Small intestine (tissue), 7 donors: ENCODE measurements around the gene UBB. TPM values are rescaled to one million over a fixed set of nuclear protein-coding genes. Genes with fewer than 3 reads are reported as not detected.
"Not testable (repeated sequence)": the region's sequence is repeated elsewhere in the genome, so short reads cannot be mapped to it uniquely, and the experiment has no call there.

ENCODE experiments used
- DNase-seq, 2 donors: peaks; one replicate each; pipeline versions ENCODE4 v3.0.0 to v3.0.0-alpha.2; 2013
- FAIRE-seq: peaks from 2 replicates; lab custom pipeline; 2012; peaks lifted over from hg19 to GRCh38; lab: Jason Lieb, UNC
- H3K27ac ChIP-seq, 3 donors: one replicate each; pipeline ENCODE4 v1.5.1; 2013; ENCODE audit warnings: low read length in 2 of 3, mild to moderate bottlenecking in 2 of 3, control low read depth in 1 of 3, inconsistent platforms in 1 of 3, low read depth in 1 of 3, moderate library complexity in 1 of 3
- H3K27me3 ChIP-seq, 3 donors: one replicate each; pipeline ENCODE4 v1.6.1; 2013; ENCODE audit warnings: low read length in 3 of 3, inconsistent platforms in 1 of 3; ENCODE audit not compliant: control insufficient read depth in 3 of 3, insufficient read depth in 3 of 3
- H3K36me3 ChIP-seq, 3 donors: one replicate each; pipeline ENCODE4 v1.6.1; 2013; ENCODE audit warnings: low read length in 3 of 3, inconsistent platforms in 1 of 3, low read depth in 1 of 3, mild to moderate bottlenecking in 1 of 3, moderate library complexity in 1 of 3; ENCODE audit not compliant: control insufficient read depth in 3 of 3, insufficient read depth in 2 of 3
- H3K4me1 ChIP-seq, 3 donors: one replicate each; pipeline ENCODE4 v1.6.1; 2013; ENCODE audit warnings: low read length in 2 of 3, inconsistent platforms in 1 of 3, low read depth in 1 of 3, mild to moderate bottlenecking in 1 of 3, moderate library complexity in 1 of 3; ENCODE audit not compliant: control insufficient read depth in 3 of 3, insufficient read depth in 2 of 3
- H3K4me3 ChIP-seq, 3 donors: one replicate each; pipeline ENCODE4 v1.5.1; 2013; ENCODE audit warnings: low read length in 3 of 3, control low read depth in 1 of 3, inconsistent platforms in 1 of 3, low read depth in 1 of 3, mild to moderate bottlenecking in 1 of 3, moderate library complexity in 1 of 3
- H3K9me3 ChIP-seq, 2 donors: one replicate each; pipeline ENCODE4 v1.6.1; 2013; ENCODE audit warnings: low read depth in 1 of 2, low read length in 1 of 2; ENCODE audit not compliant: control insufficient read depth in 2 of 2, insufficient read depth in 1 of 2
- WGBS, 3 donors: extraction: QIAGEN DNeasy Blood & Tissue Kit; methylation state at CpG; one replicate each; pipeline ENCODE4 v1.1.7; 2013; 5-methylcytosine and 5-hydroxymethylcytosine counted together
- polyA plus RNA-seq, 4 donors: library from polyadenylated mRNA; stranded (reverse) in 3 of 4; unstranded in 1 of 4; fragments of 200-250 nt in 3 of 4; fragments of 120-200 nt in 1 of 4; gene quantifications; one replicate each; pipeline versions ENCODE4 v1.2.1 to v1.2.3, GENCODE V29; 2013
- donor health status: healthy with polysubstance abuse.
- donor health status: control.
- donor health status: control.
- donor health status: Bipolar disorder and iron deficiency.
- donor health status: healthy.

The UBB gene
- polyA plus RNA-seq, 4 donors: 1,011 to 2,335 (median 1,850) TPM

DNA sequence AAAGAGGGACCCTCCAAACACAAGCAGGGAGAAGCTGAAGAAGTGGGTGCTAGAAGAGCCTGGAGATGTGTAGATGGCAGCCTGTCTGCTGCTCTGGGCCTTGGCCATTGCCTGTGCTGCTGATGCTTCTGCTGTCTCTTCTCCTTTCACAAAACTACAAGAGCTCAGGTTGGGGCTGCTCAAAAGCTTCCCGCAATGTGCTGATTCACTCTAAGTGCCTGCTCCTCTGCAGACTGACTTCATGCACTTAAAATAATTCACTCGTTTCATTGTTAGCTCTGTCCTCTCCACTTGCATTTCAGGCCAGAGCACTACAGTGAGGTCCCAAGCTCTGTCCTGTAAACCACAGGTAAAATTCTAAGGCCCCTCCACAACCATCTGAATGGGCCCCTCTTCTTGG is 15.8 kb downstream of the UBB start:
- not testable (repeated sequence) for H3K4me1 ChIP-seq, H3K27ac ChIP-seq, FAIRE-seq, DNase-seq, H3K9me3 ChIP-seq, H3K36me3 ChIP-seq, H3K27me3 ChIP-seq, H3K4me3 ChIP-seq
- 74 to 94% (median 93%) methylated on average over 2 of the region's 2 CpGs for WGBS, 3 donors

GRCh38 chr17:16398270-16399267 is 17.7 kb downstream of the UBB start:
- no peaks in the 10 kb centered on the region for H3K4me1 ChIP-seq
- 59 to 75% (median 63%) methylated on average over 8 to 9 of the region's 9 CpGs for WGBS, 3 donors
- H3K27me3 ChIP-seq: no peaks in the 10 kb centered on the region
- H3K36me3 ChIP-seq: no peaks in the 10 kb centered on the region
- no peak overlapping the region for H3K4me3 ChIP-seq
- DNase-seq: no peak
- FAIRE-seq: no peak
- no peaks in the 10 kb centered on the region for H3K9me3 ChIP-seq
- no peak overlapping the region for H3K27ac ChIP-seq

DNA sequence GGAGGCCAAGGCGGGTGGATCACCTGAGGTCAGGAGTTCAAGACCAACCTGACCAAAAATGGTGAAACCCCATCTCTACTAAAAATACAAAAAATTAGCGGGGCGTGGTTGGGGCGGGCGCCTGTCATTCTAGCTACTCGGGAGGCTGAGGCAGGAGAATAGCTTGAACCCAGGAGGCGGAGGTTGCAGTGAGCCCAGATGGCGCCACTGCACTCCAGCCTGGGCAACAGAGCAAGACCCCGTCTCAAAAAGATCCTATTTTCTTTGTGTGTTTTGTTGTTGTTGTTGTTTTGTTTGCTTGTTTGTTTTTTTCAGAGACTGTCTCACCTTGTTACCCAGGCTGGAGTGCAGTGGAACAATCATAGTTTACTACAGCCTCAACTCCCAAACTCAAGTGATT is 23.0 kb downstream of the UBB start:
- not testable (repeated sequence) for H3K27ac ChIP-seq, H3K9me3 ChIP-seq, H3K4me3 ChIP-seq, H3K4me1 ChIP-seq, H3K27me3 ChIP-seq, FAIRE-seq, DNase-seq, H3K36me3 ChIP-seq
- WGBS, 3 donors: 90 to 98% (median 94%) methylated on average over 9 of the region's 9 CpGs

DNA sequence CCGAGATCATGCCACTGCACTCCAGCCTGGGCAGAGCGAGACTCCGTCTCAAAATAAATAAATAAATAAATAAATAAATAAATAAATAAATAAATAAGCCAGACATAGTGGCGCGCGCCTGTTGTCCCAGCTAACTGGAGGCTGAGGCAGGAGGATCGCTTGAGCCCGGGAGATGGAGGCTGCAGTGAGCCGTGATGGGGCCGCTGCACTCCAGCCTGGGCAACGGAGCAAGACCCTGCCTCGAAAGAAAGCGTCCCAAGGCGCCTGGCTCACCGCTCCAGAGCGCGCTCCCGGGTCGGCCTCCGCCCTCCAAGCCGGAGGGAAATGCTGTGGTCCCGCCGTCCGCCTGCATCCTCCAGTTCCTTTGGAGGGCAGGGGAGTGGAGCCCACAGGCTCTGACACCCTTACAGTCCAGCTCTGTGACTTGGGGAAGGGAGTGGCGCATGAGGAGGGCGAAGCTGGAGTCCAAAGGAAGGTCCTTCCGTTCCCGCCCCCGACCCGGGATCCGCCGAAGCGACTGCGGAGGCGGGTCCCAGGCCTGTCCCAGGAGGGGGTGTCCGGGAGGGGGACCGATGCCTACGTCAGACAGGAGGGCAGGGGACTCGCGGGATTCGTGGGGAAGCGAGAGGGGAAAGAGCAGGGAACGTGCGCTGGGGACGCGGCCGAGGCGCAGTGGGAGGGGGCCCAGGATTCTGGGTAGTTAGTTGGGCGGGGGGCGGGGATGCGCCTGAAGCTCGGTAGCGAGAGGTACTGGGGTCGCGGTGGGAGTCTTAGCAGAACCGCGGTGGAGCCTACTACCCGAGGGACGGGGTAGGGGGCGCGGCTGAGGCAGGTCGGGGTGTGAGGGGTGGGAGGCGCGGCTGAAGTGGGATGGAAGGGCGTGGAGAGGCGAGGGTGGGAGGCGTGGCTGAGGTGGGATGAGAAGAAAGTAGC is 26.1 kb downstream of the UBB start:
- no peaks in the 10 kb centered on the region for H3K9me3 ChIP-seq
- H3K36me3 ChIP-seq: no peaks in the 10 kb centered on the region
- H3K27me3 ChIP-seq: peaks cover 0 to 3% (median 0%) of the 10 kb centered on the region in 3 donors
- 7 to 8% (median 7%) methylated on average over 57 to 67 of the region's 67 CpGs for WGBS, 3 donors
- H3K4me1 ChIP-seq: peaks cover 0 to 8% (median 3%) of the 10 kb centered on the region in 3 donors
- H3K27ac ChIP-seq: peak overlapping the region in 2 of 3 donors; percentile 18 to 33
- H3K4me3 ChIP-seq: peak overlapping the region; percentile 23 to 54 (median 50)
- FAIRE-seq (no peak), DNase-seq (peak; percentile 45 to 72)

DNA sequence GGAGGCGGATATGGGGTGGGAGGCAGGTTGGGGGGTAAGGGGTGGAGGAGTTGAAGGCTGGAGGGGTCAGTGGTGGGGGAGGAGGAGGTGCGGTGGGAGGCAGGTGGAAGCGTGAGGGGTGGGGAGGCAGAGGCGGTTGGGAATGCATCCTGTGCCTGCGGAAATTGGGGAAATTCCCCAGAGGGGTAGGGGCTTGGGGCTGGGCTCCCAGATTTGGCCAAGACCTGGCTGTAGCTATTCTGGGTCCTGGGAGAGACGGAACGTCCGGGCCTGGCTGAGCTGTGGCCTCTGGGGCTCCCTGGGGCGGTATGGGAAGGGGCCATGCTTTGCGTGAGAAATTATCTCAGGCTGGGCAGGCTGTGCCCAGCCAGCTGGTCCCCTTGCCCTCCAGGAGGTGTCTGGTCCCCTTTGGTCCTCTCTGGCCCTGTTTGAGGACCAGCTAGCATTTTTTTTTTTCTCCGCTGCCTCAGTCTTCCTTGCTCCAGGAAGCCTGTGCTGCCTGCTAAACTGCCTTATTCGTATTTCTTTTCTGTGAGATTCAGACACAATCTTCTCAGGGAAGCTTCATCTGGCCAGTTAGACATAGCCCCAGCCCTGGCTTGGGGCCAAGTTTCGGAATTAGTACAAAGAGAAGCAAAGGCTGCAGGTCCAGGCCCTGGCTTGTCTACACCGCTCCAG is 27.2 kb downstream of the UBB start:
- Histone ChIP-seq H3K27me3 (peaks cover 0 to 3% (median 0%) of the 10 kb centered on the region in 3 donors), H3K9me3 (no peaks in the 10 kb centered on the region), H3K4me3 (no peak overlapping the region), H3K36me3 (no peaks in the 10 kb centered on the region), H3K27ac (peak overlapping the region in 2 of 3 donors; percentile 19 to 83), H3K4me1 (peaks cover 0 to 8% (median 3%) of the 10 kb centered on the region in 3 donors)
- 25 to 32% (median 31%) methylated on average over 11 to 14 of the region's 14 CpGs for whole genome bisulfite sequencing, 3 donors
- FAIRE-seq (no peak), DNase-seq (peak; percentile 58 to 75)

DNA sequence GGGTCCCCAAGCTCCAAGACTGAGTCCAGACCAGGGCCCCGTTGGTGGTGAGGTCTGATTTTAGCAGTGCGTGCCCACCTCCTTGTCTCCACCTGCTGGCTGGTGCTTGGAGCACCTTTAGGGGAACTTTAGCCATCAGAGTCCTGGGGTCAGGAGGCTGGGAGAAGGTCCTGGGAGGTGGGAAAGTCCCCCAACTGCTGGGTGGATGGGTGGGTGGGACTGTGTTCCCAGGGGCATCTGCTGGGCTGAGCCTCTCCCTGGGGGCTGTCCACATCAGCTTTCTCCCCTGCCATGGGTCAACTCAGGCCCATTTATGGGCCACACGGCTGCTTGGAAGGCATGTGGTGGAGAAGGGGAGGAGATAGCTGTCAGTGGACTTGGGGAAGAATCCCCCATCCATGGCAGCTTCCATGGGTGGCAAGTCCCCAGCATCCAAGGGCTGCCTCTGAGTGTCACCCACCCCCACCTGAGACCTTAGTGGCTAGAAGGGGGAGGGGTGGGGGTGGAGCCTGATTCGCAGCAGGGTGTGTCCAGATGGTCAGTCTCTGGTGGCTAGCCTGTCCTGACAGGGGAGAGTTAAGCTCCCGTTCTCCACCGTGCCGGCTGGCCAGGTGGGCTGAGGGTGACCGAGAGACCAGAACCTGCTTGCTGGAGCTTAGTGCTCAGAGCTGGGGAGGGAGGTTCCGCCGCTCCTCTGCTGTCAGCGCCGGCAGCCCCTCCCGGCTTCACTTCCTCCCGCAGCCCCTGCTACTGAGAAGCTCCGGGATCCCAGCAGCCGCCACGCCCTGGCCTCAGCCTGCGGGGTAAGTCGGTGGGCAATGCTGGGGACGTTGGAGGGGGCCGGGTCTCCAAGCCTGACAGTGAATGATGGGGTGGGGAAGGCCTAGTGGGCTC is 34.4 kb downstream of the UBB start, which contains the start of gene TRPV2:
Gene TRPV2 (plus strand): TSS at position 541 of the 894 bp plus-strand sequence. CDS start 2,098 bp downstream, outside the sequence.
- Histone ChIP-seq H3K27me3 (no peaks in the 10 kb centered on the region), H3K36me3 (peaks cover 0 to 12% (median 0%) of the 10 kb centered on the region in 3 donors), H3K9me3 (no peaks in the 10 kb centered on the region), H3K27ac (peak within 1 kb of the TSS in 2 of 3 donors; percentile 82 to 99), H3K4me1 (peaks cover 0 to 20% (median 10%) of the 10 kb centered on the region in 3 donors), H3K4me3 (peak within 1 kb of the TSS; percentile 37 to 58 (median 57))
- WGBS, 3 donors: 23 to 55% (median 55%) methylated on average over 18 to 21 of the region's 21 CpGs
- DNase-seq (peak in 1 of 2 donors; percentile 43), FAIRE-seq (no peak)

GRCh38 chr17:16417399-16417798 is 36.5 kb downstream of the UBB start:
- no peak for DNase-seq
- H3K27me3 ChIP-seq: no peaks in the 10 kb centered on the region
- H3K27ac ChIP-seq: peak overlapping the region in 1 of 3 donors; percentile 88
- H3K9me3 ChIP-seq: no peaks in the 10 kb centered on the region
- FAIRE-seq: no peak
- WGBS, 3 donors: 93 to 99% (median 93%) methylated on average over 6 to 7 of the region's 7 CpGs
- H3K4me3 ChIP-seq: no peak overlapping the region
- H3K36me3 ChIP-seq: peaks cover 0 to 12% (median 0%) of the 10 kb centered on the region in 3 donors
- H3K4me1 ChIP-seq: peaks cover 0 to 20% (median 10%) of the 10 kb centered on the region in 3 donors
